ENCODE results near the gene UCN3. TPM values are rescaled to one million over a fixed set of nuclear protein-coding genes. Genes with fewer than 3 reads are reported as not detected.

UCN3 gene
- polyA plus RNA-seq, 3 donors, result not detected

DNA sequence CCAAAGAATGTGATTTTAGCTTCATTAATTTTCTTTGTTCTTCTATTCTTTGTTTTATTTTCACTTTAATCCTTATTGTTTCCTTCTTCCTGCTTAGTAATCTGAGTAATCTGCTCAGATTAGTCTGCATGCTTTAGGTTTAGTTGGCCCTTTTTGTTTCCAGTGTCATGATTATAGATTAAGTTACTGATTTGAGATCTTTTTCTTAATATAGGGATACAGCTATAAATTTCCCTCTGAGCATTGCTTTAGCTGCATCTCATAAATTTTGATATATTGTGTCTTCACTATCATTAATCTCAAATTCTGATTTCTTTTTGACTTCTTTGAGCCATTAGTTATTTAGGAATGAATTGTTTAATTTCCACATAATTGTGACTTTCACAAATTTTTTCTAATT lies 53.8 kb downstream of the UCN3 start:
- H3K9ac ChIP-seq (ENCODE audit: insufficient read depth, low read length, poor library complexity, severe bottlenecking), result no peak overlapping the region
- Mint-ChIP-seq H3K27ac (no peak overlapping the region), H3K4me1 (peaks cover 2% of the 10 kb centered on the region), H3K9me3 (peaks cover 5 to 19% (median 12%) of the 10 kb centered on the region in 7 donors), H3K4me3 (no peak overlapping the region), H3K36me3 (peaks cover 2 to 27% of the 10 kb centered on the region in 2 donors), H3K27me3 (ENCODE audit: low read depth in 3 of 3) (peaks cover 0 to 3% (median 0%) of the 10 kb centered on the region in 3 donors)
- H3K9me3 ChIP-seq (replicated peaks in 1 of 2; ENCODE audit: control insufficient read depth in 1 of 2, insufficient read depth in 1 of 2, low read length in 2 of 2), result peaks cover 0 to 6% of the 10 kb centered on the region in 2 donors
- no peaks in the 10 kb centered on the region for H3K27me3 ChIP-seq (ENCODE audit: control insufficient read depth in 2 of 2, insufficient read depth in 2 of 2, low read length in 2 of 2)
- no peak overlapping the region for H3K4me2 ChIP-seq (replicated peaks; ENCODE audit: extremely low read depth, low read length, poor library complexity, severe bottlenecking)
- intact Hi-C loops (cut with micrococcal nuclease), result no loop called here
- DNase-seq, result no peak
- no peak overlapping the region for H3K27ac ChIP-seq (ENCODE audit: low read depth in 1 of 2, low read length in 2 of 2)
- TF ChIP-seq, protein P1, sequence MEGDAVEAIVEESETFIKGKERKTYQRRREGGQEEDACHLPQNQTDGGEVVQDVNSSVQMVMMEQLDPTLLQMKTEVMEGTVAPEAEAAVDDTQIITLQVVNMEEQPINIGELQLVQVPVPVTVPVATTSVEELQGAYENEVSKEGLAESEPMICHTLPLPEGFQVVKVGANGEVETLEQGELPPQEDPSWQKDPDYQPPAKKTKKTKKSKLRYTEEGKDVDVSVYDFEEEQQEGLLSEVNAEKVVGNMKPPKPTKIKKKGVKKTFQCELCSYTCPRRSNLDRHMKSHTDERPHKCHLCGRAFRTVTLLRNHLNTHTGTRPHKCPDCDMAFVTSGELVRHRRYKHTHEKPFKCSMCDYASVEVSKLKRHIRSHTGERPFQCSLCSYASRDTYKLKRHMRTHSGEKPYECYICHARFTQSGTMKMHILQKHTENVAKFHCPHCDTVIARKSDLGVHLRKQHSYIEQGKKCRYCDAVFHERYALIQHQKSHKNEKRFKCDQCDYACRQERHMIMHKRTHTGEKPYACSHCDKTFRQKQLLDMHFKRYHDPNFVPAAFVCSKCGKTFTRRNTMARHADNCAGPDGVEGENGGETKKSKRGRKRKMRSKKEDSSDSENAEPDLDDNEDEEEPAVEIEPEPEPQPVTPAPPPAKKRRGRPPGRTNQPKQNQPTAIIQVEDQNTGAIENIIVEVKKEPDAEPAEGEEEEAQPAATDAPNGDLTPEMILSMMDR (IDR thresholded peaks at IDR 0.05), result no peak
- H3K79me2 ChIP-seq (ENCODE audit: insufficient read depth, low read length), result peaks cover 96% of the 10 kb centered on the region
- no peak overlapping the region for H2AFZ ChIP-seq (ENCODE audit: insufficient read depth, low read depth, low read length, poor library complexity, severe bottlenecking)
- peaks cover 0 to 2% of the 10 kb centered on the region in 2 donors for H3K4me1 ChIP-seq (ENCODE audit: control insufficient read depth in 1 of 2, insufficient read depth in 2 of 2, low read length in 2 of 2)
- H3K4me3 ChIP-seq (replicated peaks in 1 of 3; ENCODE audit: low read depth in 2 of 3, low read length in 3 of 3), result no peak overlapping the region
- no peaks in the 10 kb centered on the region for H3K36me3 ChIP-seq (replicated peaks in 1 of 2; ENCODE audit: control insufficient read depth in 1 of 2, insufficient read depth in 2 of 2, low read length in 2 of 2)
- H4K20me1 ChIP-seq (ENCODE audit: insufficient read depth, low read length), result no peaks in the 10 kb centered on the region

DNA sequence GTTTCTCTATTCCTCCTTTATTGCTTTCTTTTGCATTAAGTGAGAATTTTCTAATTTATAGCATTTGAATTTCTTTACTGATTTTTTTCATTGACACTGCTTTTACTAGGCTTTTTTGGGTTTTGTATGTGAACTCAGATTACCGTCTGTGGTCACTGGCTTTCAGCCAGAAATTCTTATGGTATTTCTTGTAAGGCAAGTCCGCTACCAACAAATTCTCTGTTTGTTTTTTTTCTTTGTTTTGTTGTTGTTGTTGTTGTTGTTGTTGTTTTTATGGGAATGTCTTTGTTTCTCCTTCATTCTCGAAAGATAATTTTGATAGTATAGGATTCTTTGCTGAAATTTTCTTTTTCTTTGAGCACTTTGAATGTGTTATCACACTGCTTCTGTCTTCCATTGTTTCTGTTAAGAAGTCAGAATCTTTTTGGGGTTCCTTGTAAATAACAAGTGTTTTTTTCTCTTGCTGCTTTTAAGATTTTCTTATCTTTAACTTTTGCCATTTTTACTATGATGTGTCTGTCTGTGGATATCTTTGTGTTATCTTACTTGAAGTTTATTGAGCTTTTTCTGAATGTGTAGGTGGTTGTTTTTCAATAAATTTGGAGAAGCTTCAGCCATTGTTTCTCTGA lies 54.8 kb downstream of the UCN3 start:
- Histone ChIP-seq H3K9me3 (replicated peaks in 1 of 2; ENCODE audit: control insufficient read depth in 1 of 2, insufficient read depth in 1 of 2, low read length in 2 of 2) (peaks cover 0 to 6% of the 10 kb centered on the region in 2 donors), H3K27me3 (ENCODE audit: control insufficient read depth in 2 of 2, insufficient read depth in 2 of 2, low read length in 2 of 2) (no peaks in the 10 kb centered on the region), H3K79me2 (ENCODE audit: insufficient read depth, low read length) (peaks cover 93% of the 10 kb centered on the region), H2AFZ (ENCODE audit: insufficient read depth, low read depth, low read length, poor library complexity, severe bottlenecking) (no peak overlapping the region), H3K36me3 (replicated peaks in 1 of 2; ENCODE audit: control insufficient read depth in 1 of 2, insufficient read depth in 2 of 2, low read length in 2 of 2) (no peaks in the 10 kb centered on the region), H3K4me3 (replicated peaks in 1 of 3; ENCODE audit: low read depth in 2 of 3, low read length in 3 of 3) (no peak overlapping the region), H3K27ac (ENCODE audit: low read depth in 1 of 2, low read length in 2 of 2) (no peak overlapping the region), H4K20me1 (ENCODE audit: insufficient read depth, low read length) (no peaks in the 10 kb centered on the region), H3K4me2 (replicated peaks; ENCODE audit: extremely low read depth, low read length, poor library complexity, severe bottlenecking) (no peak overlapping the region), H3K4me1 (ENCODE audit: control insufficient read depth in 1 of 2, insufficient read depth in 2 of 2, low read length in 2 of 2) (peaks cover 0 to 2% of the 10 kb centered on the region in 2 donors), H3K9ac (ENCODE audit: insufficient read depth, low read length, poor library complexity, severe bottlenecking) (no peak overlapping the region)
- H3K4me1 Mint-ChIP-seq, result peaks cover 5% of the 10 kb centered on the region
- TF ChIP-seq, protein P1 (IDR thresholded peaks at IDR 0.05), result no peak
- peaks cover 2 to 27% of the 10 kb centered on the region in 2 donors for H3K36me3 Mint-ChIP-seq
- H3K9me3 Mint-ChIP-seq, result peaks cover 5 to 19% (median 12%) of the 10 kb centered on the region in 7 donors
- no peak overlapping the region for H3K4me3 Mint-ChIP-seq
- intact Hi-C loops (cut with micrococcal nuclease), result no loop called here
- H3K27ac Mint-ChIP-seq, result no peak overlapping the region
- peaks cover 0 to 3% (median 0%) of the 10 kb centered on the region in 3 donors for H3K27me3 Mint-ChIP-seq (ENCODE audit: low read depth in 3 of 3)
- 90% methylated on average over 2 of the region's 3 CpGs for WGBS (ENCODE audit: insufficient coverage)
- DNase-seq, result no peak
